ENCODE data around the gene TCERG1L.

TCERG1L gene

GRCh38 chr10:131091682-131092081, 219.8 kb downstream of the TCERG1L start:
- no peak for DNase-seq (ENCODE audit: low read depth in 1 of 2, low spot score in 1 of 2)
- TF ChIP-seq REST (IDR thresholded peaks at IDR 0.05; ENCODE audit: insufficient replicate concordance, low read depth) (no peak), CTCF (IDR thresholded peaks at IDR 0.05; ENCODE audit: insufficient read depth, low read length) (no peak), SPI1 (IDR thresholded peaks at IDR 0.05; ENCODE audit: borderline replicate concordance, low read depth) (no peak), GABPA (IDR thresholded peaks at IDR 0.05; ENCODE audit: low read depth) (no peak), POLR2AphosphoS5 (IDR thresholded peaks at IDR 0.05; ENCODE audit: low read depth) (no peak)
- no peak overlapping the region for H3K4me3 ChIP-seq (replicated peaks; ENCODE audit: insufficient read depth, low read length)
- H3K27ac ChIP-seq (replicated peaks) = no peak overlapping the region
- no peaks in the 10 kb centered on the region for H3K27me3 ChIP-seq (ENCODE audit: insufficient read depth, poor library complexity, severe bottlenecking)

GRCh38 chr10:131090761-131091661, 220.5 kb downstream of the TCERG1L start:
- Histone ChIP-seq H3K4me3 (replicated peaks; ENCODE audit: insufficient read depth, low read length) (no peak overlapping the region), H3K27ac (replicated peaks) (no peak overlapping the region), H3K27me3 (ENCODE audit: insufficient read depth, poor library complexity, severe bottlenecking) (no peaks in the 10 kb centered on the region)
- no peak for TF ChIP-seq POLR2AphosphoS5 (IDR thresholded peaks at IDR 0.05; ENCODE audit: low read depth)
- TF ChIP-seq SPI1 (IDR thresholded peaks at IDR 0.05; ENCODE audit: borderline replicate concordance, low read depth) = no peak
- no peak for TF ChIP-seq GABPA (IDR thresholded peaks at IDR 0.05; ENCODE audit: low read depth)
- TF ChIP-seq REST (IDR thresholded peaks at IDR 0.05; ENCODE audit: insufficient replicate concordance, low read depth) = no peak
- no peak for TF ChIP-seq CTCF (IDR thresholded peaks at IDR 0.05; ENCODE audit: insufficient read depth, low read length)
- DNase-seq (ENCODE audit: low read depth in 1 of 2, low spot score in 1 of 2) = no peak

- TF ChIP-seq SPI1 (IDR thresholded peaks at IDR 0.05; ENCODE audit: borderline replicate concordance, low read depth) (no peak), POLR2AphosphoS5 (IDR thresholded peaks at IDR 0.05; ENCODE audit: low read depth) (no peak), GABPA (IDR thresholded peaks at IDR 0.05; ENCODE audit: low read depth) (no peak), CTCF (IDR thresholded peaks at IDR 0.05; ENCODE audit: insufficient read depth, low read length) (no peak), REST (IDR thresholded peaks at IDR 0.05; ENCODE audit: insufficient replicate concordance, low read depth) (no peak)
- Histone ChIP-seq H3K27ac (replicated peaks) (no peak overlapping the region), H3K27me3 (ENCODE audit: insufficient read depth, poor library complexity, severe bottlenecking) (no peaks in the 10 kb centered on the region), H3K4me3 (replicated peaks; ENCODE audit: insufficient read depth, low read length) (no peak overlapping the region)
- no peak for DNase-seq (ENCODE audit: low read depth in 1 of 2, low spot score in 1 of 2)
Observed at GRCh38 chr10:131089861-131090260, 221.7 kb downstream of the TCERG1L start.
